Measurements from ENCODE around the gene PSMB9.
A peak's percentile ranks its signal among the peaks of the same experiment; 100 is the strongest.

The PSMB9 gene

GRCh38 chr6:32886681-32887383, 32.8 kb downstream of the PSMB9 start:
- POLR2A ChIA-PET = no interaction called here
- no peak for DNase-seq (ENCODE audit: extremely low spot score)
- TF ChIP-seq CTCF (IDR thresholded peaks at IDR 0.05; ENCODE audit: control extremely low read depth, extremely low read depth, low read depth, missing control alignments) = no peak
- CTCF ChIA-PET = interaction anchor here (0.6 to 7.4 kb wide), 22 partner anchors 9 to 285 kb away, joined by 3 to 111 read pairs (median 6); partner anchors contain the start of genes HLA-DMA and TAP2

GRCh38 chr6:32887616-32888015, 33.6 kb downstream of the PSMB9 start:
- no peak for DNase-seq (ENCODE audit: extremely low spot score)
- no peak for TF ChIP-seq CTCF (IDR thresholded peaks at IDR 0.05; ENCODE audit: control extremely low read depth, extremely low read depth, low read depth, missing control alignments)
- POLR2A ChIA-PET = no interaction called here
- CTCF ChIA-PET = interaction anchor here (7.4 kb wide), 1 partner anchor 97 kb away, joined by 111 read pairs; no protein-coding TSS in a partner anchor

- no peak for TF ChIP-seq CTCF (IDR thresholded peaks at IDR 0.05; ENCODE audit: control extremely low read depth, extremely low read depth, low read depth, missing control alignments)
- ChIA-PET CTCF (interaction anchor here (7.4 kb wide), 1 partner anchor 96 kb away, joined by 111 read pairs; no protein-coding TSS in a partner anchor), POLR2A (no interaction called here)
- DNase-seq (ENCODE audit: extremely low spot score) = no peak
Observed at GRCh38 chr6:32888576-32888975, 34.6 kb downstream of the PSMB9 start.

GRCh38 chr6:32889533-32889932, 35.5 kb downstream of the PSMB9 start:
- DNase-seq (ENCODE audit: extremely low spot score) = no peak
- ChIA-PET CTCF (interaction anchor here (0.8 to 1.8 kb wide), 5 partner anchors 22 to 96 kb away, joined by 3 to 8 read pairs (median 4); no protein-coding TSS in a partner anchor), POLR2A (no interaction called here)
- TF ChIP-seq CTCF (IDR thresholded peaks at IDR 0.05; ENCODE audit: control extremely low read depth, extremely low read depth, low read depth, missing control alignments) = no peak

GRCh38 chr6:32890831-32891230, 36.8 kb downstream of the PSMB9 start:
- no peak for TF ChIP-seq CTCF (IDR thresholded peaks at IDR 0.05; ENCODE audit: control extremely low read depth, extremely low read depth, low read depth, missing control alignments)
- ChIA-PET CTCF (interaction anchor here (1.1 to 1.8 kb wide), 2 partner anchors 94 to 95 kb away, joined by 4 to 8 read pairs; no protein-coding TSS in a partner anchor), POLR2A (no interaction called here)
- no peak for DNase-seq (ENCODE audit: extremely low spot score)

- TF ChIP-seq CTCF (IDR thresholded peaks at IDR 0.05; ENCODE audit: control extremely low read depth, extremely low read depth, low read depth, missing control alignments) = no peak
- POLR2A ChIA-PET = interaction anchor here (0.6 to 2.6 kb wide), 11 partner anchors 19 to 352 kb away, joined by 3 to 41 read pairs (median 4); partner anchors contain the start of genes HLA-DMA, HLA-DMB and TAP2
- CTCF ChIA-PET = interaction anchor here (0.9 to 5.2 kb wide), 14 partner anchors 9 to 92 kb away, joined by 3 to 40 read pairs (median 4); partner anchors contain the start of gene TAP2
- peak; percentile 100 for DNase-seq (ENCODE audit: extremely low spot score)
Observed at GRCh38 chr6:32894085-32895005, 40.4 kb downstream of the PSMB9 start.

Measured in GM10248 (cell line).